ENCODE results near the gene P2RX2.

P2RX2 gene

GRCh38 chr12:132600048-132601032 lies 18.2 kb upstream of the P2RX2 start:
- Histone ChIP-seq H3K4me3 (ENCODE audit: low read length) (no peak overlapping the region), H3K27me3 (ENCODE audit: insufficient read depth, low read length) (no peaks in the 10 kb centered on the region), H3K36me3 (ENCODE audit: insufficient read depth, low read length) (no peaks in the 10 kb centered on the region), H3K4me1 (ENCODE audit: insufficient read depth, low read length) (peaks cover 21% of the 10 kb centered on the region), H2AFZ (ENCODE audit: low read depth, low read length) (no peak overlapping the region), H3K9me3 (ENCODE audit: low read length) (no peaks in the 10 kb centered on the region)

- Histone ChIP-seq H3K9me3 (ENCODE audit: low read length) (no peaks in the 10 kb centered on the region), H3K27me3 (ENCODE audit: insufficient read depth, low read length) (no peaks in the 10 kb centered on the region), H3K36me3 (ENCODE audit: insufficient read depth, low read length) (no peaks in the 10 kb centered on the region), H3K4me1 (ENCODE audit: insufficient read depth, low read length) (peaks cover 21% of the 10 kb centered on the region), H2AFZ (ENCODE audit: low read depth, low read length) (no peak overlapping the region), H3K4me3 (ENCODE audit: low read length) (no peak overlapping the region)
These were observed 17.2 kb upstream of the P2RX2 start for GRCh38 chr12:132601171-132601883.

GRCh38 chr12:132602572-132603239 lies 15.9 kb upstream of the P2RX2 start:
- H3K9me3 ChIP-seq (ENCODE audit: low read length): no peaks in the 10 kb centered on the region
- no peak overlapping the region for H2AFZ ChIP-seq (ENCODE audit: low read depth, low read length)
- no peak overlapping the region for H3K4me3 ChIP-seq (ENCODE audit: low read length)
- no peaks in the 10 kb centered on the region for H3K36me3 ChIP-seq (ENCODE audit: insufficient read depth, low read length)
- no peaks in the 10 kb centered on the region for H3K27me3 ChIP-seq (ENCODE audit: insufficient read depth, low read length)
- peaks cover 22% of the 10 kb centered on the region for H3K4me1 ChIP-seq (ENCODE audit: insufficient read depth, low read length)

DNA sequence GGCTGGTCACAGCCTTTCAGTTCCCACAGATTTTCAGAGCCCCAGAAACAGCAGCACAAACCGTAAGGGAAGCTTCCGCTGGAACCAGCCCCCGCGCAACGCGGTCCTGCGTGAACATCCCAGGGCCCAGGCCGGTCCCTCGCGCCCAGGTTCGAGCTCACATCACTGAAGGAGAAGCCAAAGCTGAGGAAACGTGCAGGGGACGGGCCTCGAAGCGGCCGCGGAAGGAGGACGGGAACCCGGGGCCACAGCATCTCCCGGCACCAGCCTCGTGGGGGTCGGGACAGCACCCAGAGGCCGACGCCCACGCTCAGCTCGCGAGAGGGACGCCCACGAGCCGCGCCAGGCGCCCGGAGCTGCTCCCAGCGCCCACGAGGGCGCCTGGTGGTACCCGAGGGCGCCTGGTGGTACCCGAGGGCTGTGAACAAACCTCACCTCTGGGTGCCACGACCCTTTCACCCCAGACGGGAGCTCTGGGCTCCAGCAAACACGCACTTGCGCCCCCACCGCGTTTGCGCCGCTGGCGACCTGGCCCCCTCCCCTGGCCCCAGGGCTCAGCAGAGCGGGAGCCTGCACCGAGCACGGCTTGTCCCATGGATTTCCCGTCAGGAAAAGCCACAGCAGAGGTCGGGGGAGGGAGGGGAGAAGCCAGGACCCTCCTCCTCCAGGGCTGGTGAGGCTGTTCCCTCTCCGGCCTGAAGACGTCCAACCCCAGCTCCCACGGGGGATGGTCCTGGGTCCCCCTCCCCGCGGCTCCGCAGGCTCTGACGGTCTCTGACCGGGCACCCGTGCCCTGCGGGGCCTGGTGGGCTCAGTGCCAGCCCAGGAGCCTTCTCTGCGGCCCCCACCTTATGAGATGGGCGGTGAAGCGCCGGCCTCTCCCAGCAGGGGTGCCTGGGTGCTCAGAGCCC lies 15.1 kb upstream of the P2RX2 start:
- Histone ChIP-seq H2AFZ (ENCODE audit: low read depth, low read length) (no peak overlapping the region), H3K27me3 (ENCODE audit: insufficient read depth, low read length) (no peaks in the 10 kb centered on the region), H3K4me3 (ENCODE audit: low read length) (no peak overlapping the region)

DNA sequence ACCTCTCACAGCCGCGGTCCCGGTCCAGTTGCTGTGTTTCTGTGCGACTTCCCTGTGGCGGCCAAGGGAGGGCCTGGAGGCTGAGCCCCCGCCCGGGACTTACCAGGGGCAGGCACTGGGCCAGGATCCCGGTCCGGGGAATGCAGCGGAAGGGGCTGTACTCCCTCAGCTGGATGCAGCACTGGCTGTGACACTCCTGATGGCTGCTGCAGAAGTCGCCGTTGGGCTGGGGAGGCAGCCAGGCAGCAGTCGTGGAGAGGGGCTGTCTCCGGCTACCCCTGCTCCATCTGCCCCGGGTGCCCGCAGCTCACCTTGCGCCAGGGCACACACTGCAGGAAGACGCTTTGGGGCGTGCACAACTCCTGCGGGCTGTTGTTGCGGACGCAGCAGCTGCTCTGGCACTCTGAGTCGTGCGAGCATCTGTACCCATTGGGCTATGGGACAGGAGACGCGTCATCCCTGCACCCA lies 14.4 kb upstream of the P2RX2 start:
- H3K4me1 ChIP-seq (ENCODE audit: insufficient read depth, low read length): peaks cover 36% of the 10 kb centered on the region
- H3K9me3 ChIP-seq (ENCODE audit: low read length): no peaks in the 10 kb centered on the region
- H3K4me3 ChIP-seq (ENCODE audit: low read length): no peak overlapping the region
- H3K27me3 ChIP-seq (ENCODE audit: insufficient read depth, low read length): no peaks in the 10 kb centered on the region
- no peak overlapping the region for H2AFZ ChIP-seq (ENCODE audit: low read depth, low read length)
- H3K36me3 ChIP-seq (ENCODE audit: insufficient read depth, low read length): no peaks in the 10 kb centered on the region

More for the DNA sequence above, 15.1 kb upstream of the P2RX2 start:
- Histone ChIP-seq H3K9me3 (ENCODE audit: low read length) (no peaks in the 10 kb centered on the region), H3K4me1 (ENCODE audit: insufficient read depth, low read length) (peaks cover 29% of the 10 kb centered on the region), H3K36me3 (ENCODE audit: insufficient read depth, low read length) (no peaks in the 10 kb centered on the region)

DNA sequence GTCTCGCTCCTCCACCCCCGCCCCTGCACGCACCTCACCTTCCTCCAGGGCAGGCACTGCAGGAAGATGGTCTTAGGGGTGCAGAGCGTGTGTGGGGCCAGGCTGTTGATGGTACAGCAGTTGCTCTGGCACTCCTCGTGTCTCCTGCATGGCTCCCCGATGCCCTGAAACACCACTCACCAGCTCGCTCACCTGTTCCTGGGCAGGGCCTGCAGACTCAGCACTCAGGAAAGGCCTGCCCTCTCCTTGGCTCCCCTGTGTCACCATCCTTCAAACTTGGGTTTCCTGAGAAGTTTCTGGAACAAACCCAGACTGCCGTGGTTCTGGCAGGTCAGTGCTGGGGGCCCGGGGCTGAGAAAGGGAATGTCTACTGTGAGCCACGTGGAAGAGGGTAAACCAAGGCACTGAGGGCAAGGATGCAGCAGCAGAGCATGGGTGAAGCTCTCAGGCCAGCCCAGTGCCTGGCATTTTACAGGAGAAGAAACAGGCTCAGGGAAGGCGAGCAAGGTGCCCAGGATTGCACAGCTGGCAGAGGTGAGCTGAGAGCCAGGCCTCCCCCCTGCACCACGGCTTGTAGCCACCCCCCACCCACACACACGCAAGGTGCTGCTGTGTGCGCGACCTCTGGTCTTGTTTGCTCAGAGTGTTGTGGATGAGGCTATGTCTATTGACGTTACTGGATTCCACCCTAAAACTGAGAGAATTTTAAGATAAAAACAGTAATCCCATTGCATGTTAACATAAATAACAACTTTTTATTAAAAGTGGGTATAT lies 13.7 kb upstream of the P2RX2 start:
- no peak overlapping the region for H2AFZ ChIP-seq (ENCODE audit: low read depth, low read length)
- no peaks in the 10 kb centered on the region for H3K27me3 ChIP-seq (ENCODE audit: insufficient read depth, low read length)
- no peaks in the 10 kb centered on the region for H3K36me3 ChIP-seq (ENCODE audit: insufficient read depth, low read length)
- H3K4me1 ChIP-seq (ENCODE audit: insufficient read depth, low read length): peaks cover 36% of the 10 kb centered on the region
- H3K4me3 ChIP-seq (ENCODE audit: low read length): no peak overlapping the region
- H3K9me3 ChIP-seq (ENCODE audit: low read length): no peaks in the 10 kb centered on the region

DNA sequence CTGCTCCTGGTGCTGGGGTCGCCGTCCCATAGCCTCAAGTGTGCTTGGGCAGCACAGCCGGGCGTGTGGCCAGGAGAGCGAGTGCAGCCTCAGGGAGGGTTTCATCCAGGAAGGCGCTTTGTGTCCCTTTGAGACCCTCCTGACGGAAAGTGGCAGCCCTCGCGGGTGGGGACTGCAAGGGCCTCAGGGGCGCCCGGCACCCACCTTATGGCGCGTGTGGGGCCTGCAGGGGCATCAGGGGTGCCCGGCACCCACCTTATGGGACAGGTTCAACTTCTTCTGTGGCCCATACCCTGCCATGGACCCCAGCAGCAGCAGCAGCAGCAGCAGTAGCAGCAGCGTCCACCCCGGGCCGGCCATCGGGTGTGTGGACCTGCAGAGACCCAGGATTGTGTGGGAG lies 12.7 kb upstream of the P2RX2 start:
- no peaks in the 10 kb centered on the region for H3K27me3 ChIP-seq (ENCODE audit: insufficient read depth, low read length)
- H3K9me3 ChIP-seq (ENCODE audit: low read length): no peaks in the 10 kb centered on the region

GRCh38 chr12:132606466-132606865 lies 12.1 kb upstream of the P2RX2 start:
- no peak overlapping the region for H3K4me3 ChIP-seq (ENCODE audit: low read length)
- no peaks in the 10 kb centered on the region for H3K27me3 ChIP-seq (ENCODE audit: insufficient read depth, low read length)
- H3K4me1 ChIP-seq (ENCODE audit: insufficient read depth, low read length): peaks cover 39% of the 10 kb centered on the region
- no peaks in the 10 kb centered on the region for H3K9me3 ChIP-seq (ENCODE audit: low read length)
- no peaks in the 10 kb centered on the region for H3K36me3 ChIP-seq (ENCODE audit: insufficient read depth, low read length)
- no peak overlapping the region for H2AFZ ChIP-seq (ENCODE audit: low read depth, low read length)

More for the DNA sequence above, 12.7 kb upstream of the P2RX2 start:
- H2AFZ ChIP-seq (ENCODE audit: low read depth, low read length): no peak overlapping the region
- H3K4me3 ChIP-seq (ENCODE audit: low read length): no peak overlapping the region
- H3K36me3 ChIP-seq (ENCODE audit: insufficient read depth, low read length): no peaks in the 10 kb centered on the region
- peaks cover 39% of the 10 kb centered on the region for H3K4me1 ChIP-seq (ENCODE audit: insufficient read depth, low read length)

DNA sequence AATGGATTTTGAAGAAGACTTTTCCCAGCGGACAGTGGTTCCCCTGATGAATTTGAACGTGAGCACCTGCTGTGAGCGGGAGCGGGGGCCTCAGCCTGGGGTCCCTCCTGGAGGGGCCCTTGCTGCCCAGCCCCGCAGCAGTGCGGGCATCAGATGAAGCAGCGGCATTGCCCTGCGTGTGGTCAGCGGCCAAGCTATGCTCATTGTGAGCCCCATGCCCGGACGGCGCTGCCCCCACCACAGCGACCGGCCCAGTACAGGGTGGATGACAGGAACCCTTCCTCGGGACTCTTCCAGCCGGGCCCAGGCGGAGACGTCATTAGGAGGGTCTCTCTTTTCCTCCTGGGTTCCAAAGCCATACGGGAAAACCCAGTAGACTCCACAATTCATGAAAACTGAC lies 11.6 kb upstream of the P2RX2 start:
- H3K9me3 ChIP-seq (ENCODE audit: low read length): no peaks in the 10 kb centered on the region
- H3K27me3 ChIP-seq (ENCODE audit: insufficient read depth, low read length): no peaks in the 10 kb centered on the region
- no peaks in the 10 kb centered on the region for H3K36me3 ChIP-seq (ENCODE audit: insufficient read depth, low read length)
- H2AFZ ChIP-seq (ENCODE audit: low read depth, low read length): no peak overlapping the region
- no peak overlapping the region for H3K4me3 ChIP-seq (ENCODE audit: low read length)
- peaks cover 39% of the 10 kb centered on the region for H3K4me1 ChIP-seq (ENCODE audit: insufficient read depth, low read length)

DNA sequence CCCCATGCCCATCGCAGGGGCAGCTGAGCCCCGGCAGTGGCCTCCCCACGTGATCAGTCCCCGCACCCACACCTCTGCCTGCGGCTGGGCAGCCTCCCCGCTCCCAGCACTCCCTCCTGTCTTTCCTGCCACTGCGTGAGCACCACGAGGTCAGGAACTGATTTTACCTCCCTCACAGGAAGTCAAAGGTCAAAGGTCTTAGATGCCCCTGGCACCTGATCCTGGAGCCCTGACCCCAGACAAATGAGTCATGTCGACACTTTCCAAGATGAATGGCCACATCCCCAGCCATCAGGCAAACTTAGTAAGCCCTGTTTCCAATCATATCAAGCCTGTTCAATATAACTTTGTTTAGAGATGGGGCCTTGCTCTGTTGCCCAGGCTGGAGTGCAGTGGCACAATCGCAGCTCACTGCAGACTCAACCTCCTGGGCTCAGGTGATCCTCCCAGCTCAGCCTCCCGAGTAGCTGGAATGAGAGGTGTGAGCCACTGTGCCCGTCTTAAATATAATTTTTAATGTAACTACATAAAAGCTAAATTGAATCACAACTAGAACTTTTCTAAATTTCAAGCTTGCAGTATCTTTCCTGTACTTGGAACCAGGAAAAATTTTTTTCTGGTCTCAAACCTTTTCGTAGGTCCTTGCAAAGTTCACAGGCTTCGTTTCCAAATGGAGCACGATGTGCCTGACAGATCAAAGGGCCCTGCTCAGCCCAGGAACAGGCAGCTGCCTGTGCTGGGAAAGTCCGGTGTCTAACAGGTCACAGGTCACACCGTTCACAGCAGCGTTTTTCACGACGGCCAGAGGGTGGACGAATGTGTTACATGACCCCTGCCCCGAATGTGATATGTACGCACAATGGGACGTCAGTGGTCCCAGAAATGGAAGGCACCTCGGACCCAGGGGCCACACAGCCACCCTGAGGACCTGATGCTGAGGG lies 10.1 kb upstream of the P2RX2 start:
- H3K4me3 ChIP-seq (ENCODE audit: low read length): no peak overlapping the region
- H3K9me3 ChIP-seq (ENCODE audit: low read length): no peaks in the 10 kb centered on the region
- peaks cover 25% of the 10 kb centered on the region for H3K4me1 ChIP-seq (ENCODE audit: insufficient read depth, low read length)
- no peaks in the 10 kb centered on the region for H3K27me3 ChIP-seq (ENCODE audit: insufficient read depth, low read length)
- H3K36me3 ChIP-seq (ENCODE audit: insufficient read depth, low read length): no peaks in the 10 kb centered on the region
- H2AFZ ChIP-seq (ENCODE audit: low read depth, low read length): no peak overlapping the region

All from neuron (in vitro differentiated cells).